ENCODE results near the gene ATP2C1. TPM values are rescaled to one million over a fixed set of nuclear protein-coding genes. Genes with fewer than 3 reads are reported as not detected.

The ATP2C1 gene
- total RNA-seq, 2 experiments from 2014 or later, result 57.5 to 63.8 TPM

- no peak for DNase-seq
- H3K27me3 Mint-ChIP-seq, result no peaks in the 10 kb centered on the region
- peaks cover 30% of the 10 kb centered on the region for H3K36me3 Mint-ChIP-seq (ENCODE audit: low read depth)
- peaks cover 11% of the 10 kb centered on the region for H3K4me1 Mint-ChIP-seq
- H3K27ac Mint-ChIP-seq, result no peak overlapping the region
- ChIA-PET POLR2A (interaction anchor here (2.8 kb wide), 1 partner anchor 36 kb away, joined by 10 read pairs; the partner anchor contains the start of gene ATP2C1), CTCF (no interaction called here)
- no peaks in the 10 kb centered on the region for H3K9me3 Mint-ChIP-seq
- no peak overlapping the region for H3K4me3 Mint-ChIP-seq
These were observed 35.9 kb downstream of the ATP2C1 start for GRCh38 chr3:130929804-130930203.

GRCh38 chr3:130932979-130933378 lies 39.1 kb downstream of the ATP2C1 start:
- ChIA-PET CTCF (no interaction called here), POLR2A (no interaction called here)
- Mint-ChIP-seq H3K4me1 (peaks cover 5% of the 10 kb centered on the region), H3K27ac (no peak overlapping the region), H3K9me3 (no peaks in the 10 kb centered on the region), H3K36me3 (ENCODE audit: low read depth) (peaks cover 32% of the 10 kb centered on the region), H3K4me3 (no peak overlapping the region), H3K27me3 (no peaks in the 10 kb centered on the region)
- DNase-seq, result no peak

- Mint-ChIP-seq H3K27ac (no peak overlapping the region), H3K27me3 (no peaks in the 10 kb centered on the region), H3K9me3 (no peaks in the 10 kb centered on the region), H3K4me3 (no peak overlapping the region), H3K36me3 (ENCODE audit: low read depth) (peaks cover 32% of the 10 kb centered on the region), H3K4me1 (peaks cover 5% of the 10 kb centered on the region)
- POLR2A ChIA-PET, result interaction anchor here (0.9 kb wide), 1 partner anchor 40 kb away, joined by 4 read pairs; the partner anchor contains the start of gene ATP2C1
- no peak for DNase-seq
- CTCF ChIA-PET, result no interaction called here
These were observed 40.0 kb downstream of the ATP2C1 start for GRCh38 chr3:130933801-130934345.

- H3K4me1 Mint-ChIP-seq, result peaks cover 4% of the 10 kb centered on the region
- peaks cover 35% of the 10 kb centered on the region for H3K36me3 Mint-ChIP-seq (ENCODE audit: low read depth)
- no peak overlapping the region for H3K4me3 Mint-ChIP-seq
- no peak for DNase-seq
- H3K27me3 Mint-ChIP-seq, result no peaks in the 10 kb centered on the region
- no peaks in the 10 kb centered on the region for H3K9me3 Mint-ChIP-seq
- POLR2A ChIA-PET, result no interaction called here
- CTCF ChIA-PET, result no interaction called here
- H3K27ac Mint-ChIP-seq, result no peak overlapping the region
These were observed 40.7 kb downstream of the ATP2C1 start for GRCh38 chr3:130934442-130935089.

- H3K4me1 Mint-ChIP-seq, result peaks cover 2% of the 10 kb centered on the region
- H3K9me3 Mint-ChIP-seq, result no peaks in the 10 kb centered on the region
- peaks cover 42% of the 10 kb centered on the region for H3K36me3 Mint-ChIP-seq (ENCODE audit: low read depth)
- no peak overlapping the region for H3K4me3 Mint-ChIP-seq
- H3K27me3 Mint-ChIP-seq, result no peaks in the 10 kb centered on the region
- ChIA-PET POLR2A (no interaction called here), CTCF (no interaction called here)
- no peak for DNase-seq
- no peak overlapping the region for H3K27ac Mint-ChIP-seq
These were observed 42.0 kb downstream of the ATP2C1 start for GRCh38 chr3:130935761-130936492.

GRCh38 chr3:130939753-130940152 lies 45.9 kb downstream of the ATP2C1 start:
- Mint-ChIP-seq H3K4me3 (no peak overlapping the region), H3K27ac (no peak overlapping the region), H3K4me1 (no peaks in the 10 kb centered on the region), H3K27me3 (no peaks in the 10 kb centered on the region), H3K36me3 (ENCODE audit: low read depth) (peaks cover 47% of the 10 kb centered on the region), H3K9me3 (no peaks in the 10 kb centered on the region)
- CTCF ChIA-PET, result interaction anchor here (0.6 kb wide), 1 partner anchor 1485 kb away, joined by 3 read pairs; no protein-coding TSS in a partner anchor
- POLR2A ChIA-PET, result no interaction called here
- DNase-seq, result no peak

- peaks cover 55% of the 10 kb centered on the region for H3K36me3 Mint-ChIP-seq (ENCODE audit: low read depth)
- H3K9me3 Mint-ChIP-seq, result no peaks in the 10 kb centered on the region
- ChIA-PET CTCF (no interaction called here), POLR2A (no interaction called here)
- H3K4me3 Mint-ChIP-seq, result no peak overlapping the region
- no peaks in the 10 kb centered on the region for H3K4me1 Mint-ChIP-seq
- H3K27ac Mint-ChIP-seq, result no peak overlapping the region
- no peak for DNase-seq
- H3K27me3 Mint-ChIP-seq, result no peaks in the 10 kb centered on the region
These were observed 47.9 kb downstream of the ATP2C1 start for GRCh38 chr3:130941793-130942192.

- Mint-ChIP-seq H3K4me3 (no peak overlapping the region), H3K4me1 (peaks cover 16% of the 10 kb centered on the region), H3K9me3 (peaks cover 3% of the 10 kb centered on the region), H3K27ac (no peak overlapping the region), H3K27me3 (no peaks in the 10 kb centered on the region), H3K36me3 (ENCODE audit: low read depth) (peaks cover 61% of the 10 kb centered on the region)
- POLR2A ChIA-PET, result interaction anchor here (0.5 kb wide), 1 partner anchor 217 kb away, joined by 3 read pairs; no protein-coding TSS in a partner anchor
- CTCF ChIA-PET, result no interaction called here
- no peak for DNase-seq
These were observed 53.0 kb downstream of the ATP2C1 start for GRCh38 chr3:130946882-130947281.

GRCh38 chr3:130948001-130948773 lies 54.3 kb downstream of the ATP2C1 start:
- peaks cover 16% of the 10 kb centered on the region for H3K4me1 Mint-ChIP-seq
- peaks cover 56% of the 10 kb centered on the region for H3K36me3 Mint-ChIP-seq (ENCODE audit: low read depth)
- H3K27ac Mint-ChIP-seq, result no peak overlapping the region
- POLR2A ChIA-PET, result interaction anchor here (1.5 kb wide), 1 partner anchor 55 kb away, joined by 7 read pairs; the partner anchor contains the start of gene ATP2C1
- no peak for DNase-seq
- CTCF ChIA-PET, result no interaction called here
- H3K9me3 Mint-ChIP-seq, result peaks cover 3% of the 10 kb centered on the region
- H3K4me3 Mint-ChIP-seq, result no peak overlapping the region
- H3K27me3 Mint-ChIP-seq, result no peaks in the 10 kb centered on the region

GRCh38 chr3:130948929-130949328 lies 55.0 kb downstream of the ATP2C1 start:
- ChIA-PET CTCF (no interaction called here), POLR2A (interaction anchor here (1.1 to 1.5 kb wide), 2 partner anchors 54 to 55 kb away, joined by 4 to 7 read pairs; partner anchors contain the start of gene ATP2C1)
- H3K36me3 Mint-ChIP-seq (ENCODE audit: low read depth), result peaks cover 57% of the 10 kb centered on the region
- no peak overlapping the region for H3K4me3 Mint-ChIP-seq
- H3K27me3 Mint-ChIP-seq, result no peaks in the 10 kb centered on the region
- no peak overlapping the region for H3K27ac Mint-ChIP-seq
- H3K4me1 Mint-ChIP-seq, result peaks cover 16% of the 10 kb centered on the region
- no peak for DNase-seq
- H3K9me3 Mint-ChIP-seq, result peaks cover 3% of the 10 kb centered on the region

- no peak overlapping the region for H3K27ac Mint-ChIP-seq
These were observed 56.2 kb downstream of the ATP2C1 start for GRCh38 chr3:130950124-130950523.

GRCh38 chr3:130950641-130951040 lies 56.8 kb downstream of the ATP2C1 start:
- Mint-ChIP-seq H3K9me3 (peaks cover 3% of the 10 kb centered on the region), H3K36me3 (ENCODE audit: low read depth) (peaks cover 57% of the 10 kb centered on the region), H3K4me3 (no peak overlapping the region), H3K4me1 (peaks cover 16% of the 10 kb centered on the region), H3K27ac (no peak overlapping the region), H3K27me3 (no peaks in the 10 kb centered on the region)
- CTCF ChIA-PET, result no interaction called here
- POLR2A ChIA-PET, result no interaction called here
- DNase-seq, result no peak

More at GRCh38 chr3:130950124-130950523, 56.2 kb downstream of the ATP2C1 start:
- H3K9me3 Mint-ChIP-seq, result peaks cover 3% of the 10 kb centered on the region
- ChIA-PET CTCF (no interaction called here), POLR2A (interaction anchor here (1.0 kb wide), 1 partner anchor 76 kb away, joined by 3 read pairs; the partner anchor contains the start of genes ASTE1 and NEK11)
- H3K27me3 Mint-ChIP-seq, result no peaks in the 10 kb centered on the region
- H3K4me3 Mint-ChIP-seq, result no peak overlapping the region
- no peak for DNase-seq
- peaks cover 58% of the 10 kb centered on the region for H3K36me3 Mint-ChIP-seq (ENCODE audit: low read depth)
- H3K4me1 Mint-ChIP-seq, result peaks cover 16% of the 10 kb centered on the region

GRCh38 chr3:130955481-130955880 lies 61.6 kb downstream of the ATP2C1 start:
- CTCF ChIA-PET, result interaction anchor here (0.6 kb wide), 1 partner anchor 62 kb away, joined by 3 read pairs; no protein-coding TSS in a partner anchor
- peaks cover 38% of the 10 kb centered on the region for H3K36me3 Mint-ChIP-seq (ENCODE audit: low read depth)

More at GRCh38 chr3:130955481-130955880, 61.6 kb downstream of the ATP2C1 start:
- no peaks in the 10 kb centered on the region for H3K4me1 Mint-ChIP-seq
- no peak overlapping the region for H3K27ac Mint-ChIP-seq
- no peaks in the 10 kb centered on the region for H3K27me3 Mint-ChIP-seq
- POLR2A ChIA-PET, result interaction anchor here (1.3 to 2.1 kb wide), 2 partner anchors 62 to 71 kb away, joined by 3 to 4 read pairs; partner anchors contain the start of genes ASTE1, ATP2C1 and NEK11
- H3K9me3 Mint-ChIP-seq, result no peaks in the 10 kb centered on the region
- no peak overlapping the region for H3K4me3 Mint-ChIP-seq
- no peak for DNase-seq
